Endothelial cell of umbilical vein (primary cell): Measurements from ENCODE around the gene TBC1D16. TPM values are rescaled to one million over a fixed set of nuclear protein-coding genes. Genes with fewer than 3 reads are reported as not detected.

Experiments used
- BruUV-seq: library from RNA; stranded (reverse); fragments of 400-500 nt; replicated peaks from 2 replicates; lab custom pipeline; 2021; lab: Mats Ljungman, UMichigan
- CTCF ChIA-PET: fragments of 300-600, 350-600 bp; sonication (Branson Sonifier 250); formaldehyde crosslinking; loops from one replicate; lab custom pipeline; 2021; ENCODE audit warnings: antibody characterized with exemption, inconsistent platforms; lab: Charles Lee
- POLR2A ChIA-PET: fragments of 300-600, 350-600 bp; sonication (Branson Sonifier 250); formaldehyde crosslinking; loops from one replicate; lab custom pipeline; 2021; ENCODE audit warnings: antibody characterized with exemption, inconsistent platforms; lab: Charles Lee
- DNase-seq: peaks from one replicate; pipeline ENCODE4 v3.0.0-alpha.2; 2011; ENCODE audit warnings: low read depth, low spot score
- FAIRE-seq: peaks from 2 replicates; lab custom pipeline; 2011; peaks lifted over from hg19 to GRCh38; lab: Jason Lieb, UNC
- H2AFZ ChIP-seq: 2 replicates; pipeline ENCODE4 v1.6.0; 2012; ENCODE audit warnings: low read depth, low read length, control low read depth, inconsistent platforms
- H3K27ac ChIP-seq: 2 replicates; pipeline ENCODE4 v1.5.1; 2011; ENCODE audit warnings: low read depth, mild to moderate bottlenecking, control low read depth, low read length, moderate library complexity; ENCODE audit not compliant: insufficient read depth
- H3K27me3 ChIP-seq, 2 experiments: 2 replicates each; pipeline versions ENCODE4 v1.6.0 to v1.6.1; 2011; ENCODE audit warnings: low read length in 2 of 2, mixed read lengths in 1 of 2; ENCODE audit not compliant: control insufficient read depth in 2 of 2, insufficient read depth in 2 of 2
- H3K36me3 ChIP-seq, 2 experiments: 2 replicates in 1 of 2; 3 replicates in 1 of 2; pipeline ENCODE4 v1.5.1; 2011; ENCODE audit warnings: low read length in 2 of 2, mild to moderate bottlenecking in 1 of 2, moderate library complexity in 1 of 2; ENCODE audit not compliant: control insufficient read depth in 2 of 2, insufficient read depth in 2 of 2; ENCODE audit errors: extremely low read depth in 1 of 2
- H3K4me1 ChIP-seq: 3 replicates; pipeline ENCODE4 v1.5.1; 2011; ENCODE audit warnings: mild to moderate bottlenecking, low read length; ENCODE audit not compliant: control insufficient read depth, insufficient read depth; ENCODE audit errors: extremely low read depth
- H3K4me2 ChIP-seq: 2 replicates; pipeline ENCODE4 v1.6.1; 2011; ENCODE audit warnings: low read length, control low read depth, mixed read lengths; ENCODE audit not compliant: insufficient read depth
- H3K4me3 ChIP-seq, 3 experiments: fragments of 200-600 bp in 1 of 3; sonication (generic), shearing (Covaris generic) in 1 of 3; replicated peaks in 1 of 3; 2 replicates each; pipeline ENCODE4 v1.5.1; 2011 to 2016; ENCODE audit warnings: control low read depth in 3 of 3, low read length in 3 of 3, mild to moderate bottlenecking in 2 of 3, inconsistent platforms in 1 of 3, low read depth in 1 of 3, moderate library complexity in 1 of 3; ENCODE audit not compliant: insufficient read depth in 1 of 3
- H3K79me2 ChIP-seq: 2 replicates; pipeline ENCODE4 v1.6.0; 2012; ENCODE audit warnings: low read length, inconsistent platforms; ENCODE audit not compliant: control insufficient read depth, insufficient read depth
- H3K9ac ChIP-seq: replicated peaks from 2 replicates; pipeline ENCODE3; 2011; ENCODE audit warnings: low read length, control low read depth; ENCODE audit not compliant: insufficient read depth; ENCODE audit errors: extremely low read depth
- H3K9me1 ChIP-seq: replicated peaks from 3 replicates; pipeline ENCODE4 v1.6.0; 2011; ENCODE audit warnings: mild to moderate bottlenecking, low read length; ENCODE audit not compliant: control insufficient read depth, insufficient read depth; ENCODE audit errors: extremely low read depth
- H3K9me3 ChIP-seq: replicated peaks from 2 replicates; pipeline ENCODE4 v1.5.1; 2012; ENCODE audit warnings: low read length, inconsistent platforms; ENCODE audit not compliant: control insufficient read depth, insufficient read depth
- H4K20me1 ChIP-seq: replicated peaks from 2 replicates; pipeline ENCODE3; 2011; ENCODE audit warnings: mild to moderate bottlenecking, low read length; ENCODE audit not compliant: control insufficient read depth, insufficient read depth; ENCODE audit errors: extremely low read depth
- CTCF ChIP-seq, 2 donors: IDR thresholded peaks; 1 replicate in 1 of 2; 2 replicates in 1 of 2; pipeline ENCODE4 v1.5.1; 2011; ENCODE audit warnings: low read length in 2 of 2, mild to moderate bottlenecking in 2 of 2, moderate library complexity in 2 of 2, control low read depth in 1 of 2, inconsistent platforms in 1 of 2, low read depth in 1 of 2; ENCODE audit not compliant: insufficient read depth in 1 of 2; ENCODE audit errors: extremely low read depth in 1 of 2
- EZH2 ChIP-seq: IDR thresholded peaks from 2 replicates; pipeline ENCODE4 v1.6.1; 2012; ENCODE audit warnings: borderline replicate concordance, low read depth, mild to moderate bottlenecking, moderate library complexity, low read length, inconsistent platforms; ENCODE audit not compliant: severe bottlenecking
- FOS ChIP-seq: IDR thresholded peaks from 2 replicates; pipeline ENCODE4 v1.6.1; 2011; ENCODE audit warnings: mild to moderate bottlenecking, low read length, moderate library complexity, borderline replicate concordance; ENCODE audit not compliant: insufficient read depth
- GATA2 ChIP-seq: IDR thresholded peaks from 2 replicates; pipeline ENCODE4 v1.7.0; 2011; ENCODE audit warnings: low read depth, mild to moderate bottlenecking, moderate library complexity, mixed read lengths, low read length; ENCODE audit not compliant: insufficient read length, insufficient read depth
- JUN ChIP-seq: IDR thresholded peaks from 2 replicates; pipeline ENCODE4 v1.6.1; 2011; ENCODE audit warnings: borderline replicate concordance, low read depth; ENCODE audit not compliant: insufficient read length, insufficient read depth
- MYC ChIP-seq: IDR thresholded peaks from one replicate; pipeline ENCODE4 v1.6.1; 2011; ENCODE audit warnings: mild to moderate bottlenecking, low read depth, low read length
- POLR2A ChIP-seq: IDR thresholded peaks from 2 replicates; pipeline ENCODE4 v1.6.1; 2012; ENCODE audit warnings: low read depth, mild to moderate bottlenecking, control low read depth, low read length
- POLR2AphosphoS5 ChIP-seq: IDR thresholded peaks from 2 replicates; pipeline ENCODE4 v1.6.1; 2012; ENCODE audit warnings: low read depth, mild to moderate bottlenecking, control low read depth, low read length, moderate library complexity; ENCODE audit not compliant: insufficient read depth
- dilution Hi-C: fragments of 300-500 bp; cut with MboI; formaldehyde crosslinking; loops from one replicate; pipeline ENCODE4 v1.15.0; 2019; ENCODE audit warnings: low sequenced_read_pairs; ENCODE audit not compliant: extremely low pct_ligation_motif_present
- intact Hi-C: fragments of 100-400 bp; cut with micrococcal nuclease; formaldehyde crosslinking; loops from one replicate; pipeline ENCODE4 v1.10.0; 2022
- polyA plus RNA-seq, 4 experiments: library from polyadenylated mRNA; depleted of rRNA in 3 of 4; stranded (reverse) in 3 of 4; unstranded in 1 of 4; fragments of >200 nt; gene quantifications; 2 replicates each; pipeline versions ENCODE4 v1.2.1 to v1.2.3, GENCODE V29; 2011 to 2012; ENCODE audit warnings: missing spikeins in 1 of 4
- total RNA-seq: library from RNA; stranded (reverse); gene quantifications from 2 replicates; pipeline ENCODE4 v1.2.3, GENCODE V29; 2021
- TF ChIP-seq, protein P1 (sequence below): IDR thresholded peaks from 2 replicates; pipeline ENCODE4 v1.6.1; 2011; ENCODE audit not compliant: insufficient read depth, insufficient read length

Gene TBC1D16
- total and polyA plus RNA-seq, 2 donors (not counting 3 experiments of a cell fraction or from before 2014, with no cell fraction given), result 12.9 to 48.6 TPM

- no peaks in the 10 kb centered on the region for H3K9me3 ChIP-seq
- peaks cover 3% of the 10 kb centered on the region for H3K79me2 ChIP-seq
- H4K20me1 ChIP-seq, result no peaks in the 10 kb centered on the region
- no peaks in the 10 kb centered on the region for H3K36me3 ChIP-seq
- no peak for DNase-seq
- ChIA-PET POLR2A (no interaction called here), CTCF (interaction anchor here (0.8 to 2.0 kb wide), 7 partner anchors 9 to 242 kb away, joined by 3 to 10 read pairs (median 4); partner anchors contain the start of gene CBX4)
- peak overlapping the region; percentile 60 for H2AFZ ChIP-seq
- peak overlapping the region; percentile 43 for H3K9ac ChIP-seq
- dilution Hi-C loops (no loop called here), intact Hi-C loops (loop anchor here (2.0 to 5.0 kb wide), 2 partner anchors 56 to 191 kb away; partner anchors contain the start of gene CBX8)
- TF ChIP-seq CTCF (IDR thresholded peaks at IDR 0.05; ENCODE audit: extremely low read depth in 1 of 2, insufficient read depth in 1 of 2, low read depth in 1 of 2, low read length in 2 of 2) (no peak), POLR2AphosphoS5 (no peak), POLR2A (no peak), MYC (no peak), GATA2 (no peak), EZH2 (no peak), JUN (no peak), FOS (no peak)
- TF ChIP-seq, protein P1, sequence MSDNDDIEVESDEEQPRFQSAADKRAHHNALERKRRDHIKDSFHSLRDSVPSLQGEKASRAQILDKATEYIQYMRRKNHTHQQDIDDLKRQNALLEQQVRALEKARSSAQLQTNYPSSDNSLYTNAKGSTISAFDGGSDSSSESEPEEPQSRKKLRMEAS, result no peak
- no peaks in the 10 kb centered on the region for H3K9me1 ChIP-seq
- peak overlapping the region; percentile 85 for H3K4me2 ChIP-seq
- no TSS peak for BruUV-seq
- H3K27me3 ChIP-seq, result no peaks in the 10 kb centered on the region
- H3K4me1 ChIP-seq, result peaks cover 23% of the 10 kb centered on the region
- FAIRE-seq, result no peak
- peak overlapping the region; percentile 80 for H3K27ac ChIP-seq
- H3K4me3 ChIP-seq, result peak overlapping the region in 1 of 3 experiments; percentile 39
Measured at GRCh38 chr17:79987935-79988184, 47.8 kb downstream of the TBC1D16 start.
